ENCODE results near the gene DEPDC5.

DNA sequence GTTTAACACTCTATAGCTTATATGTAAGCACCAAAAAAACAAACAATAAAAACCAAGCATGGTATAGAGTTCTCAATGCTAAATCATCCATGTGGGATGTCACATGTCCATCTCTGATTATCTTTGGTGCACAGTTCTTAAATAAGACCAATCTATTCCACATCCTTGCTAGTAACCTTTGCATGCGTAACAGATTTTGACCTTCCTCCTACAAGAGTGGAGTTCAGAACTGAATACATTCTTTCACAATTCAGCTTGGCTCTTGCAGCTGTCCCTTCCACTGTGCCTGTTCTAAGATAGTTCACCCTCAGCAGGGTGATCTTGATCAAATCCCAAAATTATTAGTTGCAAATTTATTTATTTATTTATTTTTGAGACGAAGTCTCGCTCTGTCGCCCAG, 25.0 kb upstream of the DEPDC5 start:
- TF ChIP-seq, protein P1, sequence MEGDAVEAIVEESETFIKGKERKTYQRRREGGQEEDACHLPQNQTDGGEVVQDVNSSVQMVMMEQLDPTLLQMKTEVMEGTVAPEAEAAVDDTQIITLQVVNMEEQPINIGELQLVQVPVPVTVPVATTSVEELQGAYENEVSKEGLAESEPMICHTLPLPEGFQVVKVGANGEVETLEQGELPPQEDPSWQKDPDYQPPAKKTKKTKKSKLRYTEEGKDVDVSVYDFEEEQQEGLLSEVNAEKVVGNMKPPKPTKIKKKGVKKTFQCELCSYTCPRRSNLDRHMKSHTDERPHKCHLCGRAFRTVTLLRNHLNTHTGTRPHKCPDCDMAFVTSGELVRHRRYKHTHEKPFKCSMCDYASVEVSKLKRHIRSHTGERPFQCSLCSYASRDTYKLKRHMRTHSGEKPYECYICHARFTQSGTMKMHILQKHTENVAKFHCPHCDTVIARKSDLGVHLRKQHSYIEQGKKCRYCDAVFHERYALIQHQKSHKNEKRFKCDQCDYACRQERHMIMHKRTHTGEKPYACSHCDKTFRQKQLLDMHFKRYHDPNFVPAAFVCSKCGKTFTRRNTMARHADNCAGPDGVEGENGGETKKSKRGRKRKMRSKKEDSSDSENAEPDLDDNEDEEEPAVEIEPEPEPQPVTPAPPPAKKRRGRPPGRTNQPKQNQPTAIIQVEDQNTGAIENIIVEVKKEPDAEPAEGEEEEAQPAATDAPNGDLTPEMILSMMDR (IDR thresholded peaks at IDR 0.05), result no peak
- TF ChIP-seq POLR2A (IDR thresholded peaks at IDR 0.05), result no peak
